CD4-positive, alpha-beta T cell treated with Interleukin-1 beta for 1 hour (primary cell): ENCODE data around the gene SPINT2.
A peak's percentile ranks its signal among the peaks of the same experiment; 100 is the strongest.
"Not testable (repeated sequence)": the region's sequence is repeated elsewhere in the genome, so short reads cannot be mapped to it uniquely, and the experiment has no call there.

Source experiments
- DNase-seq, 2 donors: peaks; one replicate each; pipeline ENCODE4 v3.0.0-alpha.2; 2020 to 2022

Gene SPINT2

GRCh38 chr19:38243279-38243673 lies 21.1 kb upstream of the SPINT2 start:
- DNase-seq: no peak

DNA sequence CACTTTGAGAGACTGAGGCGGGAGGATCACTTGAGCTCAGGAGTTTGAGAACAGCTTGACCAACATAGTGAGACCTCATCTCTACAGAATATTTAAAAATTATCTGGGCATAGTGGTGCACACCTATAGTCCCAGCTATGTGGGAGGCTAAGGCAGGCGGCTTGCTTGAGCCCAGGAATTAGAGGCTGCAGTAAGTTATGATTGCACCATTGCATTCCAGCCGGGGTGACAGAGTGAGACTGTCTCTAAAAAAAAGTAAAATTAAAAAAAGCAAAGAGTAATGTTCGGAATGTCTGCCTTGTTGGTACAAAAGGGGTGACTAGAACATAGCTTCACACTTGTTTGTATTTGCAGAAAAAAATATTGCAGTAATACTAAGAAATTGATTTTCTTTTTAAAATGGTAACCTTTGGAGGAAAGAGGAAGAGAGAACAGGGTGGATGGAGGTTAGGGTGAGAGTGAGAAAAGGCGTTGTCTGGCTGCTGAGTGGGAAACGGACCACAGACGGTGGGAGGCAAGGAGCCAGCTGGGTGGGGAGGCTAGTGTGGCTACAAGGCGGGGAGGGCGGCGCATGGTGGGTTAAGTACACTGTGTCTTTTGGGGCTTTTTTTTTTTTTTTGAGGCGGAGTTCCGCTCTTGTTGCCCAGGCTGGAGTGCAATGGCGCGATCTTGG lies 18.4 kb upstream of the SPINT2 start:
- no peak for DNase-seq

- DNase-seq: no peak
These were observed 17.2 kb upstream of the SPINT2 start for GRCh38 chr19:38247126-38247525.

DNA sequence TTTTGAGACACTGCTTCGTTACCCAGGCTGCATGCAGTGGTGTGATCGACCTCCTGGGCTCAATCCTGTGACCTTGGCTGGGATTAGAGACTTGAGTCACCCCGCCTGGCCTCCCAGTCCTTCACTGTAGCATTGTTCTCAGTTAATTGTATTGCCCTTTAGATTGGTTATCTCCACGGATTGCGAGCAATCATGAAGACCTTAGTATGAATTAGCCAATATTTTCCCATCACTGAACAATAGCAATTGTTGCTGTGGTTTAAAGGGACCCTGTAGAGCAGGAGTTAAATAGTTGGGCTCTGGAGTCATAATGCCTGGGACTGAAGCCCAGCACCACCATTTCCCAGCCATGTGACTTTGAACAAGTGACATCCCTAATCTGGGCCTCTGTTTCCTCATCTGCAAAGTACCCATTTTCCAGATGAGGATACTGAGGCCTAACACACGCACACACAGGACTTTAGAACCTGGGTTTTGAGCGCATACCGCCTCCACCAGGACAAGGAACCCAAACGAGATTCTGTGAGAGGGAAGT lies 16.6 kb upstream of the SPINT2 start:
- DNase-seq: no peak

- DNase-seq: no peak
These were observed 16.0 kb upstream of the SPINT2 start for GRCh38 chr19:38248421-38248820.

GRCh38 chr19:38250428-38250820 lies 13.9 kb upstream of the SPINT2 start:
- no peak for DNase-seq

DNA sequence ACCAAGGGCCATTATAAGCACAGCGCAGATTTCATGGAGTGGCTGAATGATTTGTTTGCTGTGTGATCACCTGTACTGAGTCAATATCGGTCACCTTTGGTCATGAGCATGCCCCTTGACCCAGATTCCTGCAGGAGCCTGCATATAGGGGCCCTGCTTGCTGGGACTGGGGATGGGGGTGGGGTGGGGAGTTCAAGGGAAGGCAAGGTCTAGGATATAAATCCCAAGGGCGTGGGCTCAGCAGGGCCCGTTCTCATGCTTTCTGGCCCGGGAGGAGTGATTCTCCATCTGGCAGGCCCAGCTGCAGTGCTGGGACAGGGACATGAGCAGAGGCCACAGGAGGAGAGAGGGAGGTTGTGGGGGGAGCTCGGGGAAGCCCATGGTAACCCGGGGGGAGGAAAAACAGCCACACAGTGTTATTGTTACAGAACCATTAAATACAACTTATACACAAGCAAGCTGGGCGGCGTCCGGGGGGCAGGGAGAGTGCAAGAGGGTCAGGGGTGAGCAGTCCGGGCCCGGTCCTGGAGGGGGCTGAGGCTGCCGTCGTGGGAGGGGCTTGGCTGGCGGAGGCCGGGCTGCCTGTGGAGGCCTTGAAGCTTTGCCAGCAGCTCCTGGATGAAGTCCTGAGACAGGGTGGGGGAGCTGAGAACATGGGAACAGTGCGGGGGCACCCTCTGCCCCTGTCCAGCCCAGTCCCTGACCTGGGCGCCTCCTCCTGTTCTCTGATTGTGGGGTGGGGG lies 13.4 kb upstream of the SPINT2 start:
- DNase-seq: no peak

DNA sequence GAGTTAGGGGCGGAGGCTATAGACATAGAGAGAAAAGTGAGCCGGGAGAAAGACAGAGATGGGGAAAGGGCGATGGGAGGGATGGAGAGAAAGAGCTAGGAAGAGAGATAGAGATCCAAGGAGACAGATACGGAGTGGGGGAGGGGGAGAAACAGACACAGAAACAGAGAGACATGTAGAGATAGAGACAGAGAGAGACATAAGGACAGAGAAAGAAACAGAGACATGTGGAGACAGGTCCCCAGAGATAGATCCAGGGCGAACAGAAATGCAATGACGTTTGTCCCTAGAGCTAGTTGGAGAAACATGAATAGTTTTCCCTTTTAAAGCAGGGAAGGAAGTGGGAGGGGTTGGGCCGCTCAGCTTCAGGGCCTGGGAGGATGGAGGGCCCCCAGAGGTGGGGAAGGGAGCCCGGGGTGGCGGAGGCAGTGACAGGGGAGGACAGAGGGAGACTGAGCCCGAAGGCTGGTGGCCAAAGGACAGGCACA lies 12.8 kb upstream of the SPINT2 start:
- DNase-seq: no peak

GRCh38 chr19:38252385-38252784 lies 12.0 kb upstream of the SPINT2 start:
- DNase-seq: no peak

DNA sequence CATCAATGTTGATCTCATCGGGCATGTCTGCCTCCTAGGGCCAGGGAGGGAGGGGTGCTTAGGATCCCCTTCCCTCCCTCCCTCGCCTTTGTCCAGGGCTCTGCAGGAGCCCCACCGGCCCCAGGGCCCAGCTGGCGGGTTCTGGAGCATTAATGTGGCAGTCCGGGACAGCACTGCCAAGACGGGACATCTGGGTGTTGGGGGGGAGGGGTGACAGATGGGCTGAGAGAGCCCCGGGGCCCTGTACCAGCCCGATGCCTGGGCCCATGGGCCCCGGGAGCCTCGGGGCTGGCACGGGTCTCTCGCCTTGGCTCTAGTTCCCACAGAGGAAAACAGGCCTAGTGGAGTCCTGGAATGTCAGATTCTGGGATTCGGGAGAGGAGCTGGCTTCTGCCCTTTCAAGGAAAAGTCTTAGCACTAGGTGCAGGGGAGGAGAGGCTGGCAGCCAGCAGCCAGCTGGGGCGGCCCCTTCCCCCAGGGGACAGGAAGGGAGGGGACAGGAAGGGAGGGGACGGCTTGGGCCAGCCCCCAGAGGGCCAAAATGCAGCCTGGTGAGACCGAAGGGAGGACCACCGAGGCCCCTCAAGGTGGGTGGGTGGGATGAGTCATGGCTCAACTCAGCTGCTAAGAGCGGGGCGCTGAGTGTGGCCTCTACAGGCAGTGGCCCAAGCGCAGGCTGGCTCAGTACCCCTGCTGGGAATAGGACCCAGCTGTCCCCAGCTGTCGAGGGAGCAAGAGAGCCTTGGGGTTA lies 11.3 kb upstream of the SPINT2 start:
- DNase-seq: peak in 1 of 2 donors; percentile 14

- no peak for DNase-seq
These were observed 10.6 kb upstream of the SPINT2 start for GRCh38 chr19:38253788-38254187.

GRCh38 chr19:38255383-38256014 lies 8.9 kb upstream of the SPINT2 start:
- no peak for DNase-seq

DNA sequence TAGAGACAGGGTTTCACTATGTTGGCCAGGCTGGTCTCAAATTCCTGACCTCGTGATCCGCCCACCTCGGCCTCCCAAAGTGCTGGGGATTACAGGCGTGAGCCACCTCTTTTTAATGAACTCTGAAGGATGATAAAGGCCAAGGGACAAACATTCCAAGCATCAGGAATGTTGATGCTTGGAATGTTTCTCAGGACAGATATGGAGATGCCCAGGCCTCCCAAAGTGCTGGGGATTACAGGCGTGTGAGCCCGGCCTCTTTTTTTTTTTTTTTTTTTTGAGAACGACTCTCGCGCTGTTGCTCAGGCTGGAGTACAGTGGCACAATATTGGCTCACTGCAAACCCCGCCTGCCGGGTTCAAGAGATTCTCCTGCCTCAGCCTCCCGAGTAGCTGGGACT lies 2.4 kb upstream of the SPINT2 start:
- not testable (repeated sequence) for DNase-seq

DNA sequence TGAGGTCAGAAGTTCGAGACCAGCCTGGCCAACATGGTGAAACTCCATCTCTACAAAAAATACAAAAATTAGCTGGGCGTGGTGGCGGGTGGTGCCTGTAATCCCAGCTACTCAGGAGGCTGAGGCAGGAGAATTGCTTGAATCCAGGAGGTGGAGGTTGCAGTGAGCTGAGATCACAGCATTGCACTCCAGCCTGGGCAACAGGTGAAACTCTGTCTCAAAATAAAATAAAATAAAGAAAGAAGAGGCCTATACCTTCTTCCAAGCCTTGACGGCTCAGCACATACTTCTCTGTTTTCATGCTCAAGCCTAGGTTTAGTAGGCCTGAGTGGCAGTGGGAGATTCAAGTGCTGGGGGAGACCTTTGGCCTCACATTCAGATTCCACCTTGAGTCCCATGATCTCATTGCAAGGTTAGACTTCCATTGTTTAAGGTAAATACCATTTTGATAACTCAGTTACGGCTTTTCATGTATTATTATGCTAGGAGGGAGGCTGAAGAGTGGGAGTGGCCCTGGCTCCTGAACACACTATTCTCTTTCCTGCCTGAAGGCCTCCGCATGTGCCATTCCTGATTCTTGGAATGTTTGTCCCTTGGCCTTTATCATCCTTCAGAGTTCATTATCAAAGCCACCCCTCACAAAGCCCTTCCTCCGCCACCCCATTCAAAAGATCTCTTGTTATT lies 1.6 kb upstream of the SPINT2 start:
- DNase-seq: no peak

GRCh38 chr19:38263689-38264485 lies 486 bp upstream of the SPINT2 start:
- DNase-seq: peak; percentile 86 to 89

DNA sequence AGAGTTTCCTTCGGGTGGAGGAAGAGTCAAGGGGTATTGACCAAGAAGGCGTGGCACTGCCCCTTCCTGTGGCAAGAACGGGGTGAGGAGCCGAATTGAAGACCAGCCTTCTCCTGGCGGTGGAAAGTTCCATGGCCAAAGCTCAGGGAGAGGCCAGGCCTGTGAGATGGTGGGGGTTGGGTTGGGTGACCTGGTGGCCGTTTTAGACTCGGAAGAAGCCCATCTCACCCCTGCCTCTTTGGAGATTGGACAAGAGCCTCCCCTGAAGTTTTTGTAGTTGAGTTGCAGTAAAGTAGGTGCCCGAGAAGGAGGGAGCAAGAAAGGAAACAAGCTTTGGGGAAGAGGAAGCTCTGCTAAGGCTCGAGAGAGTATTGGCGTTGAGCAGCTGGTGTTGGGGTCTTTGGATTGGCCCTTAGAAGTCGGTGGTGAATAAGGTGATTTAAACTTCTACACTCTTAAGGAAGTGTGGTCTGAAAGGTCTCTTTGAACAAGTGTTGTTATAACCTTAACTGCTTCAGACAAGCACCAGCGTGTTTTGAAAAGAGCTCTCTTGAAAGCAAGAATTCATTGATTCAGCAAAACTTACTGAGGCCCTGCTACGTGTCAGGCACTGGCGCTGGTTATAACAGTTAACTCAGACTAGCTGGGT lies 964 bp downstream of the SPINT2 start:
- DNase-seq: peak in 1 of 2 donors; percentile 7

DNA sequence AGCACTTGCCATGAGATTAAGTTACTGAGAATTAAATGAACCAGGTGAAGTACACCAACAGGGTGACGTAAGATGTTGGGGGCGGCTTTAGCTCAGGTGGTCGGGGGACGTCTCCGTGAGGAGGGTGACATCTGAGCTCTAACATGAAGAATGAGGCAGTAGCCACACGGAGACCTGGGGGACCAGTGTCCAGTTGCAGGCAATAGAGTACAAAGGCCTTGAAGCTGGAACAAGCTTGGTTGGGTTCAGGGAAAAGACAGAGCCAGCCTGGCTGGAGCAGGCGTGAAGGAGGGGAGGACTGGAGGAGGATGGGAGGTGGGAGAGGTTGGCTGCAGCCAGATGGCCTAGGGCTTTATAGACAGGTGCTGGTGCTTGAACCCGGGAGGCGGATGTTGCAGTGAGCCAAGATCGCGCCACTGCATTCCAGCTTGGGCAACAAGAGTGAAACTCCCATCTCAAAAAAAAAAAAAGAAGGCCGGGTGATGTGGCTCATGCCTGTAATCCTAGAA lies 1.6 kb downstream of the SPINT2 start:
- no peak for DNase-seq

- DNase-seq: no peak
These were observed 2.7 kb downstream of the SPINT2 start for GRCh38 chr19:38266981-38267597.

GRCh38 chr19:38267761-38268483 lies 3.5 kb downstream of the SPINT2 start:
- DNase-seq: no peak

DNA sequence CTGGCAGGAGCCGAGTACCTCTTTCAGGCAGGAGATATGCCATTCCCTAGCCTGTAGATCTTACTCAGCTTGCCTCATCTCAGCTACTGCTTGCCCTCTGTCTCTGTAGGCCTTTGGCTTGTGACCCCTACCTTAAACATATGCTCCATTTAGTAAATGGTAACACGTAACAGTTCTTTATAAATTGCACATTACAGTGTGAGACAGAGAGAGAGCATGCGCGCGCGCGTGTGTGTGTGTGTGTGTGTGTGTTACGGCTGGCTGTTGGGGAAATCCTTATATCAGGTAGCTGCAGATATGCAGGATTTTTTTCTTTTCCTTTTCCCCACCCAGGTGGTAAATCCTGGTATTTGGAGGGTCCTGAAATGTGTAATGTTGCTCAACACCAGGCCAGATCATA lies 4.2 kb downstream of the SPINT2 start:
- DNase-seq: no peak
